GM19238 (cell line): ENCODE measurements around the gene MAP3K13.
A peak's percentile ranks its signal among the peaks of the same experiment; 100 is the strongest.

ENCODE experiments used
- DNase-seq: peaks from one replicate; pipeline ENCODE4 v3.0.0; 2011; ENCODE audit warnings: low spot score; ENCODE audit not compliant: insufficient read length

The MAP3K13 gene

DNA sequence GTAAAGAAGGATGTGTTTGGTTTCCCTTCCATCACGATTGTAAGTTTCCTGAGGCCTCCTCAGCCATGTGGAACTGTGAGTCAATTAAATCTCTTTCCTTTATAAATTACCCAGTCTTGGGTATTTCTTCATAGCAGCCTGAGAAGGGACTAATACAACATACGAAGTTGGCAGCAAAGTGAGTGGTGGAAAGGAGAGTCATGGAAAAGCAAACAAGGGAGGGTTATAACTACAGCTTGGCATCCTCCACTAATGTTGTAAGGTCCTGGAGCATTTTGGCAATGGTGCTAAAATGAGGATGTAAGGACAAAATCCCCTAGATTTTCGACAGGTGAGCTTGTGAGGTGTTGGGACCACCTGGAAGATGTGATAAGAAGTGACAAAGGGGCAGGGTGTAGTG is 141.7 kb downstream of the MAP3K13 start:
- DNase-seq: no peak

DNA sequence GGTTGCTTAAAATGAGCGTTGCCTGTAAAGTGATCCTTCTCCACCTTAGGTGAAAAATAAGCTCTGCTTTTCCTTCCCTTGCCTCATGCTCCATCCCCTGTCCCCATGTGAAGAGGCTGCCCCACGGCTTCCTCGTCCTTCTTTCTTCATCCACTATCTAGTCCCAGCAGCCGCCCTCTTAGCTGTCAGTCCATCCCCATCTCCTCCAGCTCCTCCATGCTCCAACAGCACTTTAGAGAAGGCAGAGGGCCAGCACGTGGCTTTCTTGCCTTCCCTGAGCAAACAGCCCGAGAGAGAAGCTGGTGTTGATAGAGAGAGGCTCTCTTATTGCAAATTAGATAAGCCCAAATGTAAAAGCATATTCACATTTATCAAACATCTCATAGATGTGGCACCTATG is 144.9 kb downstream of the MAP3K13 start:
- no peak for DNase-seq

DNA sequence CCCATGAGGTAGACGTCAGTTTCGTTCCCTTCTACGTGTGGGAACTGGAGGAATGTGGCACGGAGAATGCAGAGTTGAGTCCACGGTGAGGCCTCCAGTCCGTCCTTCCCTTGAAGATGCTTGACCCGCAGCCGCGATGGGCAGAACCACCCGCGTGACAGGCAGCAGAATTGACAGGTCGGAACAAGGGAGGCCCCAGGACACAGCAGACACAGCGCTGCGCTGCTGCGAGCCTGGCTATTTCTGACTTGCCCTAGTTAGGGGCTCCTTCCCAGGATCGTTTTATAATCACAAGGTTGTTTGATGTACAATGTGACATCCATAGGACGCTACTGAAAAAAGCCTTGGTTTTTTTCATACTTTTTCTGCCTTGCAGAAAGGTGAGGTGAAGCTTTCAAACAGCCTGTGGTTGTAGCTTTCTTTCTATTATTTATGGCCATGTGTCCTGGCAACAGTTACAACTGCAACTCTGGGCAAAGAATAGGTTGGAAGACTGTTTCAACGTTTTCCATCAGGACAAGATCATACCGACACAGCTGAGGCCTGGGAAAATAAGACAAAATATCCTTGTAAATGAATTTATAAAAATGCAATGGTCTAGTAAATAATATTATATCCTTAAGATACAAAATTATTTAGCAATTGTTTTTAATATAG is 145.5 kb downstream of the MAP3K13 start:
- no peak for DNase-seq

DNA sequence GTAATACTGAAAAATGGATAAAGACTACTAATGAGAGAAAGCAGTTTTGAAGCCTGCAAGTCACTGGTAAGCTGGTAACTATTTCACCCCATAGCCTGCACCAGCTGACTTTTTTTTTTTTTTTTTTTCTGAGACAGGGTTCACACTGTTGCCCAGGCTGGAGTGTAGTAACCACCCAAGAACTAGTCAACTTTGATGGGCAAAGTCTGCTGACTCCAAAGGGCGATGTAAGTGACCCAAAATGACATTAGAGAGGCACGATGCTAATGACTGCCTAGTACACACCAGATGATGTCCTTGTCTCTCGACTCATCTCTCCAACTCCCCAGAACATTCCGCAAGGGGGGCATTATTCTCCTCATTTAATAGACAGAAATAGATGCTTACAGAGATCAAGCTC is 148.8 kb downstream of the MAP3K13 start:
- no peak for DNase-seq

DNA sequence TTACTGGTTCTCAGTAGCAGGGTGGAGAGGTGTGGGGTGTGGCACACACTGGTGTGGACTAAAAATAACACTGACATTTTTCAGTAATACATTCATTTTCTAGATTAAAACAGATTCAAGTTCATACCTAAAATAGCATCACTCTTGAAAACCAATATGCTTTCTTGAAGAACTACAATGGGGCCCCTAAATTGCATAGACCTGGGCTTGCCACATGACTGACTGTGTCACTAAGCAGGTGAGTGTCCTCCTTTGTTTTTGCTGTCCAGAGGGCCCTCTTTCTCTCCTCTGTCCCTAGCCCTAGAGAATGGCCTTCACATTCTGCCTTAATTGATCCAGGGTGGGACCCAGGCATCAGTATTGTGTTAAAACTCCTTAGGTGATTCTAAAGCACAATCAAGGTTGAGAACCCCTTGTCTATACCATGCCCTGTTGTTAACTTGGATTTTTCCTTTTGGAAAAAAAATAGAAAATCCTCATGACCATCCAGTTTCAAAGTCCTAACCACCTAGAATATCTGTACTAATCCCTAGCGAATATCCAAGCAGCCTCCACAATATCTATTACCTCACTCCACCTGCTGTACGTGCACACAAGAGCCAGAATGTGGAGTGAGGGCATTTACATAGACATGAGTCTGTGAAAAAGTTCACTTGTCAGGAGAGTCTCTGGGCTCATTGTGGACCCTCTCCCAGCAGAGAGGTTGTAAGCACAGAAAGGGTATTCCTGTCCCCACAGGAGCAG is 154.6 kb downstream of the MAP3K13 start:
- no peak for DNase-seq

DNA sequence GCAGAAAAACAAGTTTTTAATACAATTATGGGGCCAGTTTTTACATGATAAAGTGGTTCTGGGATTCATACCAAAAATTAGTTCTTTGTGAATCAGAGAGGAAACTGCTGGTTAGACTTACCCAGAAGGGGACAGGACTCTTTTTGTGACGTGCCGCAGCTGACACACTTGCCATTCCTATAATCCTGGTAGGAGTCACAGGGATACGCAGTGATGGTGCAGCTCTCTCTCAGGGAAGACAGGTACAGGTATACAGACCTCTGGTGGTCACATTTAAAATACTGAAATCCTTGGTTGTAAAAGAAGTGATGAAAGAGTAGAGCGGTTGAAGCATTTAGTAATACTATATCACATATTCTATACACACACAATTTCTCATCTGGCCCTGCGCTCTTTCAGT is 156.1 kb downstream of the MAP3K13 start:
- no peak for DNase-seq

DNA sequence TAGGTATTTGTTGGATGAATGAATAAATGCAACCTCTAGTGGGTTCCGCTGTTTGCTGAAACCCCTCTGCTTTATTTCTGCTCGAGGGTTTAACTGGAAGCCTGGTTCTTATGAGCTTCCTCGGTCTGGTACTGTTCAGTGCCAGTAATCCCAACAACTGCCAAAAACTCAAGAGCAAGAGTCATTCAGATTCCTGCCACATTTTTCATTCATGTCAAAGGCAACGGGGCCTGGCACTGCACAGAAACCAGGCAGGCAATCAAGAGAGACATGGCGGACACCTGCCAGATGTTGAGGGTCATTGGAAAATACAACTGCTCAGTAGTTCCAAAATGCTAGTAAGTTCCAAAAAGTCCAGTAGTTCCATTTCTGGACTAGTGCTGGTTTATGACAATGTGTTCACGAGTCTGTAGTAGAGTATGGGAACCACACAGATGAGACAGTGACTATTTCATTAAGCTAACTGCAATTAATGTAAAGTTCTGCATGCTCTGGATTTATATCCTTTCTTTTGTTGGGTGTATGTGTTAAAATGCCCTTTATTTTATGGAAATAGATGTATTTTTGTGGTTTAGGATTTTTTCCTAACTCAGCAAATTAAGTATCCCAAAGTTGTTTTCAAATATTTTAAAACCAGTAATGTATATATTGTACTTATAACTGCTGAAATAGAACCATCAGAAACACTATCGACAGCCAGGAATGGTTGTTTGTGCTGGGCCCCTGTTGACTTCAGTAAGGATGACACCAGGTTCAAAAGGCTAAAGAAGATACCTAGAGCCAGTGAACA is 158.6 kb downstream of the MAP3K13 start:
- no peak for DNase-seq

DNA sequence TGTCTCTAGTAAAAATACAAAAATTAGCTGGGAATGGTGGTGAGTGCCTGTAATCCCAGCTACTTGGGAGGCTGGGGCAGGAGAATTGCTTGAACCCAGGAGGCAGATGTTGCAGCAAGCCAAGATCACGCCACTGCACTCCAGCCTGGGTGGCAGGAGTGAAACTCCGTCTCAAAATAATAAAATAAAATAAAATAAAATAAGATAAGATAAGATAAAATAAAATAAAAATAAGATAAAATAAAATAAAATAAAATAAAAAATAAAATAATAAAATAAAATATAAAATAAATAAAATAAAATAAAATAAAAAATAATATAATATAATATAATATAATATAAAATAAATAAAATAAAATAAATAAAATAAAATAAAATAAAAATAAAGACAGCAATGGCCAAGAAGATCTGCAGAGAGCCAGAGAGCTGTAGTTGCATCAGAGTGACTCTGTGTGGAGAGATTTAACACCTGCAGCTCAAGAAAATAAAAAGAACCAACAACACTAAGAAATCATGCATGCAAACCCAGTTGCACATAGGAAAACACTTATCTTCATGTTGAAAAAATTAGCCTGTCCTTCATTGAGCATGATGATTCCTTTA is 163.5 kb downstream of the MAP3K13 start:
- no peak for DNase-seq

DNA sequence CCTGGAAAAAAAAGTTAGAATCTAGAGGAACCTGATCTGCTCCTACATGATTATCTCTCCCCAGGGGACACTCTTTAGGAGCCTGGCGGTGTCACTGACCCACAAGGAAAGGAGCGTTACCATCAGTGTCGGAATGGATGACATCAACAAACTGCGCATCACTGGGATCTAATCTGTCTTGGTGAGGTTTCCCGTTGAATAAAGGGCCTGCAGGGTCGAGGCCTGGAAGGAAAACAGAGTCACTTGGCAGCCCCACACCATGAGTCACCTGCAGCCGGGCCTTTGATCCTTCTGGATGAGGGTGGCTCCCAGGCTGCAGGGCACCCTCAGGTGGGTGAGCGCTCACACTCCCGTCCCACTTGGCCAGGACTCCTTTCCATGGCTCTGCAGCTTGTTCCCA is 164.4 kb downstream of the MAP3K13 start:
- DNase-seq: no peak

DNA sequence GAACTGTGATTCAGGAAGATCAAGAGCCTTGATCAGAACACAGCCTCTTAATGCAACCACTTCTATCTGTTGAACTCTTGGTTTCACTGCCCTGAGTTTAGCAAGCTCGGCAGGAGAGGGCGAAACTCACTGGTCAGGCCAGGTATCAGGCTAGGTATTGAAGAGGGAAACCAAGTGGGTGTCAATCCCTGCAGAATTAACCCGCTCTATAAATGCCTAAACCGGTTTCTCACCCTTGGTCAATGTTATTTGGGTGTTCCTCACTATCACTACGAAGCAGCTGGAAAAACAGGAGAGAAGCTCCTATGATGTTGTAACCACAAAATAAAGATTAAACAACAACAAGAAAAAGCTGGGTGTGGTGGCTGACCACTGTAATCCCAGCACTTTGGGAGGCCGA is 165.6 kb downstream of the MAP3K13 start:
- DNase-seq: no peak

DNA sequence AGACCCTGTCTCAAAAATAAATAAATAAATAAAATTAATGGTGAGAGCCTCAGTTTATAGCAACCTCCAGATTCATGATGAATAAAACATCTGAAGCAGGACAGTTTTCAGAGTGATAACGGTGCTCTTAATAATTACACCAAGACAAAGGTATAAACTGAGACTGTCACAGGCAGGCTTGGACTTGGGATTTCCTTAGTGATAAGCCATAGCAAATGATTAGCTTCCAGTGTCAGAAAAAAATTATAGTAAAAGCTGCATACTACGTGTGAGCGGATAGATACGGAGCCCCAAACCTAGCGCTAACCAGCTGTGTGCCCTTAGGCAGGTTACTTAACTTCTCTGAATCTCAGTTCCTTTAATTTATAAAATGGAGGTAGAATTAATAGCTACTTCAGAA is 167.9 kb downstream of the MAP3K13 start:
- no peak for DNase-seq

DNA sequence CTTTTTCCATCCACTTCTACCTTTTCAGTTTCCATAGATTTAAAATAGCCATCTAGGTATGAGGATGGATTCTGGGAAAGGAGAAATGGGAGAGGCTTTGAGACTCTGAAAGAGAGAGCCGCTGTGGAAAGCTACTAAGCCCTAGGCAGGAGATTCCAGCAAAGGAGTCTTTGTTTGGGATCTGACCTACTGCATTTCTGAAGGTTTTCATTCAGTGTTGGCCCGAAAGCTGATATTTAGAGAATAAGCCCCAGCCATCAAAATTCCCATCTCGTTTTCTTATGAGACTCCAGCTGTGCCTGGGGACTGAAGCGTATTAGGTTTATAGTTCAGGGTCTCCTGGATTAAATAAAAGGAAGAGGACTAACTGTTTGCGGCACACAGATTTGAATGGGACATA is 170.0 kb downstream of the MAP3K13 start:
- no peak for DNase-seq

DNA sequence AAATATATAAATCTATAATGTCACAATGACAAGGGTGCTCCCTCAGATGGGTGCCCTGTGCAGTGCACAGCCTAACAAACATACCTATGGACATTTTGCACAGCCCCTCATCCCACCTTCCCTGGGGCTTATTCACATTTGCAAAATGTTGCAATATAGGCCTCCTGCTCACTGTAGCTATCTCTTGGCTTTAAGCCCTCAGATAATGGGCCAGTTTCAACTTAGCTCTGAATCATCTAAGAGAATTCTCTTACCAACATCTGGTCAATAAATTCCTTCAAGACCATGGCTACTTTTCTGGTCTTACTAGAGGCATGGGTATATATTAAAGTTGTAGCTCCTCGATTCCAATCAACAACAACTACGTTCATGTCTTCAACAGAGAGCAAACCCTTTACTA is 171.6 kb downstream of the MAP3K13 start:
- DNase-seq: no peak

DNA sequence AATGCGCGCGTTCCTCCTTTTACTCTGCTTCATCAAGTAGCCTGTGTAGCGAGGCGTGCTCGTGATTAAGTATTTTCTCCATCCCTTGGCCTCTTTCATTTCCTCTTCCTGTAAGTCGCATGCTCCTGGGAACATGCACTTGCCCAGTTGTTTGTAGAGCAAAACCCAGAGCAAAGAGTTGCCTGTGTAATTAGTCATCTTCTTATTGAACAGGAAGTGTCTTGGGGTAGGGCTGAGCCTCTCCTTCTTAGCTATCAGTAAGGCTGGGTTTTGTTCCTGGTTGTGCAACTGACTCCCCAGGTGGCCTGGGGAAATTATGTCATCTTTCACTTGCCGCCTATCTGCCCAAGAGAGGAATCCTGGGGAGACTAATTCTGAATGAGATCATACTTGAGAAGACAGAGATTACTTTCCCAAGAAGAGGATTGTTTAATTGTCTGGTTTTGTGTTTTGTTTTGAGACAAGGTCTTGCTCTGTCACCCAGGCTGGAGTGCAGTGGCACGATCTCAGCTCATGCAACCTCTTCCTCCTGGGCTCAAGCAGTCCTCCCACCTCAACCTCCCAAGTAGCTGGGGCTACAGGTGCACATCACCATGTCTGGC is 174.5 kb downstream of the MAP3K13 start:
- DNase-seq: peak; percentile 70
